ENCODE measurements around the gene PIK3R2.
A peak's percentile ranks its signal among the peaks of the same experiment; 100 is the strongest.

Gene PIK3R2

DNA sequence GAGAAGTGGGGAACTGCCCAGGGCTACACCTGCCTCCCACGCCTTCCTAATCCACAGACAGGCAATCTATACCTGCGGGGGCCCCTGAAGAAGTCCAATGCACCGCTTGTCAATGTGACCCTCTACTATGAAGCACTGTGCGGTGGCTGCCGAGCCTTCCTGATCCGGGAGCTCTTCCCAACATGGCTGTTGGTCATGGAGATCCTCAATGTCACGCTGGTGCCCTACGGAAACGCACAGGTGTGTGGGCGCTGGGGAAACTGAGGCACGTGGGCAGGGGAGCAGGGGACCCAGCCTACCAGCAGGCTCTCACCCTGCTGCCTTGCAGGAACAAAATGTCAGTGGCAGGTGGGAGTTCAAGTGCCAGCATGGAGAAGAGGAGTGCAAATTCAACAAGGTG lies 22.0 kb downstream of the PIK3R2 start:
- no peak for DNase-seq

- no peak for DNase-seq
Observed at GRCh38 chr19:18176367-18177310, 23.7 kb downstream of the PIK3R2 start.

GRCh38 chr19:18179957-18180356 lies 27.0 kb downstream of the PIK3R2 start:
- no peak for DNase-seq

DNA sequence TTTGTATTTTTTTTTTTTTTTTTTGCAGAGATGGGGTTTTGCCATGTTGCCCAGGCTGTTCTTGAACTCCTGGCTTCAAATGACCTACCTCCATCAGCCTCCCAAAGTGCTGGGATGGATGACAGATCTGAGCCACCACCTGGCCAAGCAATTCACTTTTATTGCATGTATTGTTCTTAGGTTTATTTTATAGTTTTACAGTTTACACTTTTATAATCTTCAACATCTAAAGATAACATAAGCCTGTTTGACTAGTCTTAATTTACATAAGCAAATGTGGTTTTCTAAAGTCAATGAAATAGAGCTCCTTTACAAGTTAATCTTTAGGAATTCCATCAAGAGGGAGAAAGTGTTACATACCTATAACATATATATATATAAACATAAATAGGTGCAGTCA lies 30.6 kb downstream of the PIK3R2 start:
- DNase-seq = no peak

DNA sequence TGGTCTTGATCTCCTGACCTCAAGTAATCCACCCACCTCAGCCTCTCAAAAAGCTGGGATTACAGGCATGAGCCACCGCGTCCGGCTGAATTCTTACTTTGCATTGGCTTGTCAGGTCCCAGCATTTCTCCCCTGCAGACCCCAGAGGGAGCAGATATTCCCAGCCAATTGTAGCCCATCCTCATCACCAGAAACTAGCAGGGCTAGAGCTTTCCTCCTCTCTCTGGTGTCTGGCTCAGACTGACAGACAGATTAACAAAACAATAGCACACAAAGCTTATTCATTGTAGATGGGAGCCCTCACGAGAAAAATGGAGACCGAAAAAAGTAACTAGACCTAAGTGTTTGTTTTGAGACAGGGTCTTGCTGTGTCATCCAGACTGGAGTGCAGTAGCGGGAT lies 32.6 kb downstream of the PIK3R2 start:
- DNase-seq = no peak

- no peak for DNase-seq
Observed at GRCh38 chr19:18190278-18190677, 37.3 kb downstream of the PIK3R2 start.

- no peak for DNase-seq
Observed at GRCh38 chr19:18191640-18192062, 38.7 kb downstream of the PIK3R2 start.

GRCh38 chr19:18192673-18193387 lies 39.9 kb downstream of the PIK3R2 start, which contains the start of gene MPV17L2:
Gene MPV17L2, plus strand, starts transcription at chr19:18193218. Its CDS starts 64 bp downstream, at chr19:18193282.
- peak; percentile 93 to 100 (median 99) for DNase-seq

GRCh38 chr19:18193388-18194180 lies 40.6 kb downstream of the PIK3R2 start:
- no peak for DNase-seq

DNA sequence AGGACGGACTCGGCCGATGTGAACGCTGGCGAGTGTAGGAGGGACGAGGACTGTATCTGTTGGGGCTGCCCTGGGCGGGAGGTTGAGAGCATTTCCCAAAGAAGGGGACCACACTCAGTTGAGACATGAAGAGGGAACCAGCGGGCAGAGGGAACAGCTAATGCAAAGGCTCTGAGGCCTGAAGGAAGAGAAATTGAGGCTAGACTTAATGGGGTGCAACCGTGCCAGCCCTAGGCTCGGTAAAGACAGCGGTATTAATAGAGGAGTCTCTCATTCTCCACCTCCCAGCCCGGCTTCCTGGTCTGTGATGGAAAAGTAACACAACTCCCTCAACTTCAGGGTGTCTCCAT lies 41.2 kb downstream of the PIK3R2 start:
- no peak for DNase-seq

DNA sequence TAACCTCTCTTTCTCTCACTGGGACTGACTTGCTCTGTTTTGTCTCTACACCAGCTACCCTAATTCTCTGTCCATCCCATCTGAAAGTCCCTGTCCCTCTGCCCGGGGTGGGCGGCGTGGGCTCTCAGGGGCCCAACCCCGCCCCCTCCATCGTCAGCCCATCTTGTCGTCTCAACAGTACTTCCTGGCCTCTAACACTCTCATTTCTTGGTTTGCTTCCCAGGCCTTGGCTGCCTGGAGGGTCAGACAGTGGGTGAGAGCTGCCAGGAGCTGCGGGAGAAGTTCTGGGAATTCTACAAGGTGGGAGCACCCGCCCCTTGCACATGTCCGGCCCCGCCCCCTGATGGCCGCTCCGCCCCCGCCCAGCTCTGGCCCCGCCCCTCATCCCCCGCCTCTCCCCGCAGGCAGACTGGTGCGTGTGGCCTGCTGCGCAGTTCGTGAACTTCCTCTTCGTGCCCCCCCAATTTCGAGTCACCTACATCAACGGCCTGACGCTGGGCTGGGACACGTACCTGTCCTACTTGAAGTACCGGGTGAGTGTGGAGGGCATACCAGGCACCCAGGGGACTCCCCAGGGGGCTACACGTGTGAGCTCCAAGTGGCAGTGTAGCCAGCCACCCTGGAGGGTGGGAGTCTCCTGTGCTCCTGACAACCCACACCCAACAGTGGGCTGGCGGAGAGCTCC lies 41.7 kb downstream of the PIK3R2 start:
- DNase-seq = peak in 1 of 4 experiments; percentile 30

DNA sequence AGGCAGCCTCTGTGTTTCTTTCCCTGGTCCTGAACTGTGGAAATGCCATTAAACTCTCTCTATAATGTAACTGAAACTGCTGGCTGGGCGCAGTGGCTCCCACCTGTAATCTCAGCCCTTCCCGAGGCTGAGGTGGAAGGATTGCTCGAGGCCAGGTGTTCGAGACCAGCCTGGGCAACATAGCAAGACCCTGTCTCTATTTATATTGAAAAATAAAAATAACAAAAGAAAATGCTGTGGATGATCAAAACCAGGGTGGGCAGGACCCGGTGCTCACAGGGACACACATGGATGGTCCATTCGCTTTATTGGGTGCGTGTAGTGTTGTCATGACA lies 43.5 kb downstream of the PIK3R2 start:
- no peak for DNase-seq

DNA sequence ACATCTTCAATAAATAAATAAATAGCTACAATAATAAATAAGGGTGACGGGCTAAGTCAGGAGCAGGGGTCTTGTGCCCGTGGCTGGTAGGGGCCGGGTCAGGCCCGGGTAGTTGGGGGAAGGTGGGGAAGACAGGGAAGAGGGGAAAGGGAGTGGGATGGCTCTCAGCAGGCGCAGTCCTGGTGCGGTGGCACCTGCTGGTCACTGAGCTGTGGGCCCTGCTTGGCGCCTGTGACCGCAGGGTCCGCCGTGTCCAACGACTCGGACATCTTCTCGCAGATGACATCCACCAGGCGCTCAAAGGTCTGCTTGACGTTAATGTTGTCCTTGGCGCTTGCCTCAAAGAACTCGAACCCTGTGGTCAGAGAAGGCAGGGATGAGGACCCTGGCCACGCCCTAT lies 44.3 kb downstream of the PIK3R2 start:
- no peak for DNase-seq

GRCh38 chr19:18197941-18198340 lies 45.0 kb downstream of the PIK3R2 start:
- no peak for DNase-seq

GRCh38 chr19:18198374-18198773 lies 45.4 kb downstream of the PIK3R2 start:
- DNase-seq = no peak

DNA sequence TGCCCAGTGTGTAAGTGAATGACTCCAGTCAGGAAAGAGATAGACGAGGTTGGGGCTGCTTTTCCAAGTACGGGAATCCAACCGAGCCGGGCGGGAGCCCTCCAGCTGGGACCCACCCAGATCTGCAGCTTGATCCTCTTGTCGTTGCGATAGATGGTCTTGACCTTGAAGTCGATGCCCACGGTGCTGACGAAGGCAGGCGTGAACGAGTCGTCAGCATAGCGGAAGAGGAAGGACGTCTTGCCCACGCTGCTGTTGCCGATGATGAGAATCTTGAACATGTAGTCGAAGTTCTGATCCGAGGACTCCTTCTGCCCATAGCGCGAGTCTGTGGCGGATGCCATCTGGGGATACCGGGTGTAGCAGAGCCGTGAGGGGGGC lies 49.4 kb downstream of the PIK3R2 start:
- DNase-seq = no peak

DNA sequence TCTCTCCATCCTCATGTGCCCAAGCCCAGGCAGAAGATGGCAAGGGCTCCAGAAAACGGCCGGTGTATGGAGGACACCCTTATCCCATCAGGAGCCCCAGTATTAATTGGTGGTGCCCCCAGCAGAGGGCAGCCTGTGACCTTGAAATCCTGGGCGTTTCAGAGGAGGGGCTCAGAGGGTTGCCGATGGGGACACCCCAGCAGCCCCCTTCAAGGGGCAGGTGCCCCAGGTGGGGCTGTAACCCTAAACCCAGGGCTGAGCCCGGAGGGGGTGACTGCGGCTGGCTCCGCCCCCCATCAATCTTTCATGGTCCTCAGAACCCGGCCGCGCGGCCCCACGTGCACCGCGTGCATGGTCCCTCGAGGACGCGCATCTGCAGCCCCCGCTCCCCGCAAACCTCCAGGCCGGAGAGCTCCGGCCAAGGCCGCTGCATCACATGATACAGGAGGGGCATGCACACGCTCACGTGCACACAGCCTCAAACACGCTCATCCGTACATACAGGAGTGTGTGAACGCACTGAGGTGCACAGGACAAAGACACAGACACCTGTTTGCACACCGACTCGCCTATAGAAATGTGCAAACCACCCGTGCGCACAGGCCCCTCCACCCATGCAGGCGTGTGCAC lies 49.9 kb downstream of the PIK3R2 start:
- DNase-seq = no peak

- peak in 1 of 4 experiments; percentile 60 for DNase-seq
Observed at GRCh38 chr19:18203408-18203862, 50.5 kb downstream of the PIK3R2 start.

GRCh38 chr19:18203863-18204393 lies 51.0 kb downstream of the PIK3R2 start, which contains the start of gene RAB3A:
Gene RAB3A, minus strand, starts transcription at chr19:18204042. Its CDS starts 1,302 bp downstream, at chr19:18202740.
- DNase-seq = peak; percentile 91 to 99 (median 98)

DNA sequence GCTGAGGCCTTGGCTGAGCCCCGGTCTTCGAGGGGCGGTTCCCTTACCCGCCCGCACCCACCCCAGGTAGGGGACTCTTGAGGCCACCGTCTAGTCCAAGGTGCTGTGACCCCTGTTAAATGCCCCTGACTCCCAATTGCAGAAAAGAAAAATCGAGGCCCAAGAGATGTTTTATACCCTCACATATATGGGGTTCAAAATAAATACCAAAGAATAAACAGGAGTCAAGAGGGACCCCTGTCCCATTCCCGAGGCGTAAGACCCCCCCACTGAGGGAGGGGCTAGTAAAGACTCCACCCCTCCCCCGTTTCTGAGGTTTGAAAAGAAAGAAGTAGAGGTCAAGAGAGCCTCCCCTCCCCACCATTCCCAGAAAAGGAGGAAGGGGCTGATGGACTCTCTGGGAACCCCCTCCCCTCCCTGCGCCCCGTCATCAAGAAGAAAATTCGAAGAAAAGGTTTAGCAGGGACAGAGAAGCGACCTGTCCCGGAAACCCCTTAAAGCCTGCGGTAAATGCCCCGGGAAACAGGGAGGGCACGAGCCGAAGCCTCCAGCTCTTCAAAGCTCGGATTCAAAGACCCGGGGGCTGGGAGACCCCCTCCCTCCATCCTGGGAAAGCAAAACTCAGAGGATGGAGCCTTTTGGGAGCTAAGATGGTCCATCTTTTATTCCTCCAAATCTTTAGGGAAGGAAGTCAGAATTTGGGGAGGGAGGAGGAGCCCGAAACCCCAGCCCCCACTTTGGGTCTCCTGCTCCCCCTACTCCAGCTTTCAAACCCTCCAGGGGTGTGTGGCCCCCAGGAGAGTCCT lies 51.6 kb downstream of the PIK3R2 start:
- DNase-seq = peak in 2 of 4 experiments; percentile 41 to 56
